Measurements from ENCODE around the gene GARRE1.
A peak's percentile ranks its signal among the peaks of the same experiment; 100 is the strongest.
"Not testable (repeated sequence)": the region's sequence is repeated elsewhere in the genome, so short reads cannot be mapped to it uniquely, and the experiment has no call there.

Gene GARRE1, protein sequence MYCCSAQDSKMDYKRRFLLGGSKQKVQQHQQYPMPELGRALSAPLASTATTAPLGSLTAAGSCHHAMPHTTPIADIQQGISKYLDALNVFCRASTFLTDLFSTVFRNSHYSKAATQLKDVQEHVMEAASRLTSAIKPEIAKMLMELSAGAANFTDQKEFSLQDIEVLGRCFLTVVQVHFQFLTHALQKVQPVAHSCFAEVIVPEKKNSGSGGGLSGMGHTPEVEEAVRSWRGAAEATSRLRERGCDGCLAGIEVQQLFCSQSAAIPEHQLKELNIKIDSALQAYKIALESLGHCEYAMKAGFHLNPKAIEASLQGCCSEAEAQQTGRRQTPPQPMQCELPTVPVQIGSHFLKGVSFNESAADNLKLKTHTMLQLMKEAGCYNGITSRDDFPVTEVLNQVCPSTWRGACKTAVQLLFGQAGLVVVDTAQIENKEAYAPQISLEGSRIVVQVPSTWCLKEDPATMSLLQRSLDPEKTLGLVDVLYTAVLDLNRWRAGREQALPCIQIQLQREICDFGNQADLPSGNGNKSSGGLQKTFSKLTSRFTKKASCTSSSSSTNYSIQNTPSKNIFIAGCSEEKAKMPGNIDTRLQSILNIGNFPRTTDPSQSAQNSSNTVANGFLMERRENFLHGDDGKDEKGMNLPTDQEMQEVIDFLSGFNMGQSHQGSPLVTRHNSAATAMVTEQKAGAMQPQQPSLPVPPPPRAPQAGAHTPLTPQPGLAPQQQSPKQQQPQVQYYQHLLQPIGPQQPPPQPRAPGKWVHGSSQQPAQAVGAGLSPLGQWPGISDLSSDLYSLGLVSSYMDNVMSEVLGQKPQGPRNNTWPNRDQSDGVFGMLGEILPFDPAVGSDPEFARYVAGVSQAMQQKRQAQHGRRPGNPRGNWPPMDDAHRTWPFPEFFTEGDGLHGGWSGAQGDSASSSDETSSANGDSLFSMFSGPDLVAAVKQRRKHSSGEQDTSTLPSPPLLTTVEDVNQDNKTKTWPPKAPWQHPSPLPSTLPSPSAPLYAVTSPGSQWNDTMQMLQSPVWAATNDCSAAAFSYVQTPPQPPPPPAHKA (N-terminal part only)

GRCh38 chr19:34254046-34254697, at the start of gene GARRE1:
GARRE1 (plus strand) TSS chr19:34254554; CDS start chr19:34300474, 45,920 bp downstream.
- DNase-seq = peak; percentile 58

GRCh38 chr19:34205324-34205723, 49.0 kb upstream of the GARRE1 start:
- not testable (repeated sequence) for DNase-seq

- no peak for DNase-seq
These were observed 46.0 kb upstream of the GARRE1 start for GRCh38 chr19:34208291-34208884.

- no peak for DNase-seq
These were observed 44.6 kb upstream of the GARRE1 start for GRCh38 chr19:34209726-34210125.

GRCh38 chr19:34213283-34213682, 41.1 kb upstream of the GARRE1 start:
- DNase-seq = no peak

GRCh38 chr19:34214040-34214439, 40.3 kb upstream of the GARRE1 start:
- no peak for DNase-seq

- DNase-seq = no peak
These were observed 39.2 kb upstream of the GARRE1 start for GRCh38 chr19:34215006-34215665.

DNA sequence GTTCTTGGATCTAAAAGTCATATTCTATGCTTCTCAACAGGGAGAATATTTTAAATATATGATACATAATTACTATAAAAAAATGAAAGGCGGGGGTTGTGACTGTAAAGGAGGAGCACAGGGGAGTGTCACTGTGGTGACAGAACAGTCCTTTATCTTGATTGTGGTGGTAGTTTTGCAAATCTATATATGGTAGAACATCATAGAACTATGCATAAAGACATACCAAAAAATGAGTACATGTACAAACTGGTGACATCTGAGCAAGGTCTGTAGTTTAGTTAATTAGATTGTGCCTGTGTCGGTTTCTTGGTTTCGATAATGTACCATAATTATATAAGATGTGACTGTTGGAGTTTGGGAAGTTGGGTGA, 38.7 kb upstream of the GARRE1 start:
- no peak for DNase-seq

DNA sequence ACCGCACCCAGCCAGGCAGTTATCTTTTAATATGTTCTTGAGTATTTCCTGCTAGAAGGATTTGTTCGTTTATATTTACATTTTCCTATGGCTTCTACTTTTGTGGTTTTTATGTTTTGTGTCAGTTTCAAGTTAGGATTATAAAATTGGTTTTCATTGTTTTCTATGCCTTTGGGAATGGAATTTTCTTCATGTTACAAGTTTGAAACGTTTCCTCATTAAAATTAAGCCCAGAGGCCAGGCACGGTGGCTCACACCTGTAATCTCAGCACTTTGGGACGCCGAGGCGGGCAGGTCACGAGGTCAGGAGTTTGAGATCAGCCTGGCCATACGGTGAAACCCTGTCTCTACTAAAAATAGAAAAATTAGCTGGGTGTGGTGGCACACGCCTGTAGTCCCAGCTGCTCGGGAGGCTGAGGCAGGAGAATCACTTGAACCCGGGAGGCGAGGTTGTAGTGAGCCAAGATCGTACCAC, 37.6 kb upstream of the GARRE1 start:
- DNase-seq = not testable (repeated sequence)

DNA sequence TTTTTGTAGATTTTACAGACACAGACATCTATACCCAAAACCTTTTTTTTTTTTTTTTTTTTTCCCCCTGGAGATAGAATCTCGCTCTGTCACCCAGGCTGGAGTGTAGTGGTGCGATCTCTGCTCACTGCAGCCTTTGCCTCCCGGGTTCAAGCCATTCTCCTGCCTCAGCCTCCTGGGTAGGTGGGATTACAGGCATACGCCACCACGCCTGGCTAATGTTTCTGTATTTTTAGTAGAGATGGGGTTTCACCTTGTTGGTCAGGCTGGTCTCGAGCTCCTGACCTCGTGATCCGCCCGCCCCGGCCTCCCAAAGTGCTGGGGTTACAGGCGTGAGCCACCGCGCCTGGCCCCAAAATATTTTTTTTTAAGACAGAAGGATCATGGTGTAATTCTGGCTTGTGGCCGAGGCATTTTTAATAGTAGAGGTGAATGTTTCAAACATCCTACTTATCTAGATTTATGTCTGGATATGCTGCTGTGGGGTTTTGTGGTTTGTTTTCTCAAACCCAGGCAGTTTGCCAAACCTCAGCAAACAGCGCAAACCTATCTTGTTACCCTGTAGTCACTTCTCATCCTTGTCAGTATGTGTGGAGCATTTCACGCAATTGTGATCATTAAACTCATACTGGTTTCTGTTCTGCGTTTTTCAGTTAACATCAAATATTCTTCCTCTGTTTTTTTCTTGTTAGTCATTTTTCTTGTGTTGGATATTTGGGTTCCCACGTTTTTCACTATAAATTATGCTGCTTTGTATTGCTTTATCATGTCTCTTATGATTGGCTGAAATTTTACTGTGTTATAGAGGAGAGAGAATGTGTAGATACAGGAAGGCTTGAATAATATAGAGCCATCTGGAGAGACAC, 36.2 kb upstream of the GARRE1 start:
- peak; percentile 73 for DNase-seq

DNA sequence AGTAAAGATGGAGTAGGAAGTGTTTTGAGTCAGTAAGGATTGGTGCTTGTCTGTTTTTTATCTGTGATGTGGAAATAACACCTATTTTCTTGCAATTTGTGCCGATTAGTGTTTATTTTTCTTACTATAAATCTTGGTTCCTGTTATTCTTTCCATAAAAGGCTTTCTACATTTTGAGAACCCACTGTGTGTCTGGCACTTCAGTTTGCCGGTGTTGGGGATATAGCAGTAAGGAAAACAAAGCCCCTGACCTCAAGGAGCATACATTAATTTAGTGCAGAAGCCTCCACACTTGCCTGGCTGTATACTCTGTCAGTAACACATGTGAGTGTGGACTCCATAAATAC, 35.6 kb upstream of the GARRE1 start:
- no peak for DNase-seq

GRCh38 chr19:34220472-34221063, 33.8 kb upstream of the GARRE1 start:
- peak; percentile 53 for DNase-seq

DNA sequence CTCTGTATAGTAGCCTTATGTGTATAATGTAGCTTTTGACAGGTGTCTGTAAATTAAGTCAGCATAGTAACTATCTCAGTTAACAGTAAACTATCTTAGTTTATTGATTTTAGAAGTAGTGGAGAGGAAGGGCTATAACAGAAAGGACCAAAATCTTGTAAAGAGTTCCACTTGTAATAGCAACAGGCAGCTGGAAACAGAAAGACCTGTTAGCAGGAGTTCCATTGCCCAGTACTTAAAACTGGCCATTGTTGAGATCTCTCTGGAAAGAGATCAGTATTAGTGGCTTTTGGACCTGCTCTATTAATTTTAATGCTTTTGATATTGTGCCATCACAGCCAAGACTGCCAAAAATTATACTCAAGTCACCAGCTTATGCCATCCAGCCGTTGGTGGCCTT, 32.0 kb upstream of the GARRE1 start:
- DNase-seq = no peak

DNA sequence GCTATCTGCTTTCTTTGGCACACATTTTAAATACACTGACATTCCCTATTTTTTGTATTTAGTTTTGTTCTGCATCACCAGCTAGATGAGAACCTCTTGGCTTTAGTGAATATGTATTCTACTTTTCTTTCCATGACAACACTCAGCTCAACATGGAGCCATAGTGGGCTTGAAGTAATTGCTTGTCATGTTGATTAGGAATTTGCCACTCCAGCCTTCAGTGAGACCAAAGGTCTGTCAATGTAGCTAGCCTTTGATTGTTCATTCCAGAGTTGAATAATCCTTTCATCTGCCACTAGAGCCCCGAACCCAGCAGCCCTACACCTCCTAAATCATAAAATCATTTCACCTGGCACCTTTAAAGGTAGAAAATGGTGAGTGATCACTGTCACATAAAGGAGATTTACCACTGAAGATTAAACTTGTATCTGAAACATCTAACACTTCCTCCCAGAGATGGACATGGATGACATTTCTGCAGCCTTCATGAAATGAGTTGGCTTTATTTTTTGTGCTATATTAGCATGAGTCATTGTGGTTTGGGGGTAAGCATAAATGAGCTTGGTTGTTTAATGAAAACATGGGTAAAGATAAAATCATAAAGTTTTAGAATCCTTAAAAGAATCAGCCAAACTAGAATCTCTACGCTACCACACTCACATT, 29.2 kb upstream of the GARRE1 start:
- DNase-seq = no peak

GRCh38 chr19:34225659-34226015, 28.7 kb upstream of the GARRE1 start:
- no peak for DNase-seq

GRCh38 chr19:34226036-34226435, 28.3 kb upstream of the GARRE1 start:
- no peak for DNase-seq

DNA sequence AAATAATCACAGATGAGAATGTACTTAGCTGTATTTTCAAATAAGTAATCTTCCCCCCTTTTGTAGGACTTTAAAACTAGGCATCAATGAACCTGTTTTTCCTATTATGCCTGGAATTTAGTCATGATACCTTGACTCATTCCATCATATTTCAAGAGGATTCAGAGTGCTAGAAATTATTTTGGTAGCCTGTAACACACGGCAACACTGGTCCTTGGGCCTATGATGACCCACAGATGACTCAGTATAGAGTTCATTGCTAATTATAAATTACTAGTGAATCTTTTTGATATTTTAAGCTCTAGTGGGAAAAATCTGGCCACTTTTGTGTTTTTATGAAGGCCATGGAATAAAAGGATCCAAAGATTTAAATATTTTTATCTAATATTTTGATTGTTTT, 26.0 kb upstream of the GARRE1 start:
- DNase-seq = no peak

- no peak for DNase-seq
These were observed 25.6 kb upstream of the GARRE1 start for GRCh38 chr19:34228762-34229161.

DNA sequence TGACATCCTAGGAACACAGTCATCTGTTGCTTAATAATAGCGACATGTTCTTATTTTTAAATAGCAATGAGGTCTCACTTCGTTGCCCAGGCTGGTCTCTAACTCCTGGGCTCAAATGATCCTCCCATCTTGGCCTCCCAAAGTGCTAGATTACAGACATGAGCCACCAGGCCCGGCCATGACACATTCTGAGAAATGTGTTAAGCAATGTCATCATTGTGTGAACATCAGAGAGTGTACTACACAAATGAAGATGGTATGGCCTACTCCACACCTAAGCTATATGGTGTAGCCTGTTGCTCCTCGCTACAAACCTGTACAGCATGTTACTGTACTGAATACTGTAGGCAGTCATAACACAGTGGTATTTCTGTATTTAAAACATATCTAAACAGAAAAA, 24.6 kb upstream of the GARRE1 start:
- DNase-seq = no peak

GRCh38 chr19:34230820-34231219, 23.5 kb upstream of the GARRE1 start:
- no peak for DNase-seq
